Stimulated activated CD4-positive, alpha-beta T cell treated with anti-CD3 and anti-CD28 coated beads, TNF-alpha, amount 100 ng/mL, for 24 hours (primary cell): ENCODE measurements around the gene FBLN2.

Experiments used
- DNase-seq, 3 experiments: peaks; one replicate each; pipeline ENCODE4 v3.0.0-alpha.2; 2020; ENCODE audit warnings: low read depth in 3 of 3

Gene FBLN2

DNA sequence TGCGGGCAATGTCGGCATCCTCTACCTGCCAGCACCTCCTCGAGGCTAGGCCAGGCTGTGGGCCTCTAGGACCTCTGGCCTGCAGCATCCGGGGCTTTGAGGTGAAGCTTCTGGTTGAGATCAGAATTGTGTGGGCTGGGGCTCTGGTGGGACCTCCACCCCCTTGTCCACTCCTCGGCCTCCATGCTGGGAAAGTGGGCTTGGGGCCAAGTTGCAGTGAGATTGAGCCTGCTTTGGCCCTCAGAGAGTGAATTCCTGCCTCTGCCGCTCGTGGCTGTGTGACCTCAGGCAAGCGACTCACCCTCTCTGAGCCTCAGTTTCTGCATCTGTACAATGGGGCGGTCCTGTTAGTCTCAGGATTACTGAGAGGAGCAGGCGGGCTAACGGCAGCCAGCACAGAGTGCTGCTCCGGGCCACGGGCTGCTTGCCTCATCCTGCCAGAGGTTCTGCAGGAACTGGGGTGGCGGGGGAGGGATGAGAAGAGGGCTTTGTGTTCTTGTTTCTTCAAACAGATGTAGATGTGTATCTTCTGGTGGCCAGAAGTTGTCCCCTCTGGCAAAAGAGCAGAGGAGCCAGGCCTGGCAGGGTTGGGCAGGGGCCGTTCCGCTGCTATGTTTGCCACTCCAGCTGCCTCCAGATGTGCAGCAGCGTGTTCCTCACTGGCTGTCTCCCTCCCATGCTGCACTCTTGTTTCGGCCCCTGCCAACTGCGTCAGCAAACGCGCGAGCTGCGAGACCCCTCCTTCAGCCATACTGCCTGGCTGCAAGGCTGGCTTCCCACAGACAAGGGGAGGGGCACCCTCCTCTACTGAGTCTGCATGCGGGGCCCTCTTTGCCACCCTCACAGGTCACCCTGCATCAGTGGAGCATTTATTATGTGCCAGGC is 33.7 kb downstream of the FBLN2 start:
- DNase-seq = no peak

GRCh38 chr3:13583251-13584180 is 34.6 kb downstream of the FBLN2 start:
- DNase-seq = no peak

DNA sequence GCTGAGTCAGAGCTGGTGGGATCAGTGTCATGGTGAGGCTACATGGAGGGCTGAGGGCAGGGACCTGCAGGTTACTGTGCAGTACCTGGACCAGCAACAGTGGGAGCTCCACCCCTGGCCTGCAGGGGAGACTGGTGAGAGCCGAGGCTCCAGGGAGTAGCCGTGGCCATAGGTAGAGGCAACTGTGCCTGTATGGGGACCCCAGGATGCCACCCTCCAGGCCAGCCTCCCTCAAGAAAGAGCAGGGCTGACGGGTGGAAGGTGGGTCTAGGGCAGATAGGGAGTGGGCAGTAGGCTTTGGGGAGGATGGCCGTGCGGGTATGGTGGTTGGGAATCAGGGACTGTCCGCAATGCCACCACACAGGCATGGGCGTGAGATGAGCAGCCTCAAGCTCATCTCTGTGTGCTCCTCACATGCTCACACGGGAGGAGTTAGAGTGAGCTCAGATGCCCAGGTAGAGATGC is 35.5 kb downstream of the FBLN2 start:
- no peak for DNase-seq

GRCh38 chr3:13584901-13585300 is 36.0 kb downstream of the FBLN2 start:
- no peak for DNase-seq

GRCh38 chr3:13587442-13587841 is 38.5 kb downstream of the FBLN2 start:
- DNase-seq = no peak

GRCh38 chr3:13588221-13588701 is 39.3 kb downstream of the FBLN2 start:
- no peak for DNase-seq

DNA sequence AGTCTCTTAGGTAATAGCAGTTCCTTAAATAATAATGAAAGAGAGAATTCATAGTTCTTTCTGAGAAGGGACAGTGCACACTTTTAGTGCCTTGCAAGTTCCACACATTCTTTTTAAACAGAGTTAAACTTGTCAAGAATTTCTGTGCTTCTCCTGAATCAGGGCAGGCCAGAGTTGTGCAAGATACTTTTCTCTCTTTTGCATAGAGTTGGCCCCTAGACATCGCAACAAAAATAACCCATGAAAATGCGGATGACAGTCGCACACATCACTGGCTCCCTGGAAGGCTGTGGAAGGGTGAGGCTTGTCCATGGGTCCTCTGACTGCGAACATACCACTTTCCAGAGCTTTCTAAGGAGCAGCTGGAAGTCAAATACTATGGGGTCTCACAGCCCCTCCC is 40.1 kb downstream of the FBLN2 start:
- DNase-seq = no peak

DNA sequence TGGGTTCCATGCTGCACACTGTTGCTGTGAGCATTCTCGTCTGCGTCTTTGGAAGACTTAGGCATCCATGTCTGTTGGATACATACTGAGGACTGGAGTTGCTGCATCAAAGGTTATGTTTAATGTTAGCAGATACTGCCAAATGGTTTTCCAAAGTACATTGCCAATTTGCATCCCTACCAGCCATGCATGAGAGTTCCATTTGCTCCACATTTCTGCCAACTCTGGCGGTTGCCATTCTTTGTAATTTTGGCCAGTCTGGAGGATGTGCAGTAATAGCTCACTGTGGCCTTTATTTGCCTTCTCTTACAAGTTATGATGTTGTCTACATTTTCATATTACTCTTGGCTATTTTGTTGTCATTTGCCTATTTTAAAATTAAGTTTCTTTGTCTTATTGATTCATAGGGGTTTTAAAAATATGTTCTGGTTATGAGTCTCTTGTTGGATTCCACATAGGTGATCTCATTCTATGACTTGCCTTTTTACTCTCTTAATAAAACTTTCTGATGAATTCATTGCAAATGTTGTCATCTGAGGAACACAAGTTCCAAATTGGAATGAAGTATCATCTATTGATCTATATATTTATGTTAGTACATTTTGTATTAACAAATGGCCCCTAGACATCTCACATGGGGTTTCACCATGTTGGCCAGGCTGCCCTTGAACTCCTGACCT is 42.1 kb downstream of the FBLN2 start:
- no peak for DNase-seq

DNA sequence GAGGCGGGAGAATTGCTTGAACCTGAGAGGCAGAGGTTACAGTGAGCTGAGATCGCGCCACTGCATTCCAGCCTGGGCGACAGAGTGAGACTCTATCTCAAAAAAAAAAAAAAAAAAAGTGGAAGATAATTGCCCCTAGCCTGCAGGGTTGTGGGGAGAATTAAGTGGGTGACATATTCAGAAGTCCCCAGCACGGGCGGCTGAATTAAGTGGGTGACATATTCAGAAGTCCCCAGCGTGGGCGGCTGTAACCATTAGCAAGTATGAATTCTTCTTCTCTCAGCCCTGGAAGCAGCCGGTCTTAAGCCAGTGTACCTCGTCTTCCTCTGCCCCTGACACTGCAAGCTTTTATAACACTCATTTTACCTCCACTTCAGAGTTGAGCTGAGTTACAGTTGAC is 44.7 kb downstream of the FBLN2 start:
- no peak for DNase-seq

GRCh38 chr3:13594146-13594545 is 45.2 kb downstream of the FBLN2 start:
- DNase-seq = no peak

- no peak for DNase-seq
Measured at GRCh38 chr3:13594991-13595421, 46.1 kb downstream of the FBLN2 start.

- no peak for DNase-seq
Measured at GRCh38 chr3:13595485-13595884, 46.6 kb downstream of the FBLN2 start.

DNA sequence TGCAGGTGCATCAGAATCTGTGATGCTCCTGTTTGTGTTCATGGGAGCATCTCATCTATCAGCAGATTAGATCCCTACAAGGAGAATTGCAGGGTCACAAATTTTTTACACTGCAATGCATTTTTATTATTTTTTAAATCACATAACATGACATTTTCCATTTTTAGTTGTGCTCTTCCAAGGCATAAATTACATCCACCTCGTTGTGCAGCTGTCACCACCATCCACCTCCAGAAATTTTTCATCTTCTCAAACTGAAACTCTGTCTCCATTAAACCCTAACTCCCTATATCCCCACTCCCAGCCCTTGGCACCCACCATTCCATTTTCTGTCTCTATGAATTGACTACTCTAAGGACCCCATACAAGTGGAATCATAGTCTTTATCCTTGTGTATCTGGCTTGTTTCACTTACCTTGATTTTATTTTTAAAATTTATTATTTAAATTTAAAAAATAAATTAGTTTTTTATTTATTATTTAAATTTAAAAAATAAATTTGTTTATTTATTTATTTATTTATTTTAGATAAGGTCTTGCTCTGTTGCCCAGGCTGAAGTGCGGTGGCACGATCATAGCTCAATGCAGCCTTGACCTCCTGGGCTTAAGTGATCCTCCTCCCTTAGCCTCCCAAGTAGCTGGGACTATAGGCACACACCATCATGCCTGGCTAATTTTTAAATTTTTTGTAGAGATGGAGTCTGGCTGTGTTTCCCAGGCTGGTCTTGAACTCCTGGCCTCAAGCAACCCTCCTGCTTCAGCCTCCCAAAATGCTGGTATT is 47.7 kb downstream of the FBLN2 start:
- DNase-seq = no peak

DNA sequence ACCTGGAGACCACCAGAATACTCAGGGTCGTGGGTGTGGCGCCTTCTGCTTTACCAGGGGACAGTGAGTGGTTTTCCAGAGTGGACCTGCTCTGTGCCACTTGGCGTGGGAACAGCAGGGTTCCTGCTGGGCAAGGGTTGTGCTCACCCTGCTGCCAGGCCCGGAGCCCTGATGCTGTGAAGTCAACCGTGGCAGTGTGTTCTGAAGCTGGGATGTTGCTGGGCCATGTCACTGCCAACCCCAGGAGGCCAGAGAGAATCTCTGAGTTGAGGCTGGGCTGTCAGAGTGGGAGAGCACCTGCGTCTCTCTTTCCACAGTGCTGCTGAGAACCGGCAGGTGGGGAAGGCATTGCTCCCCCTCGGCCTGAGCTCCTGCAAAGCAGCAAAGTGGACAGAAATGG is 48.7 kb downstream of the FBLN2 start:
- DNase-seq = no peak

DNA sequence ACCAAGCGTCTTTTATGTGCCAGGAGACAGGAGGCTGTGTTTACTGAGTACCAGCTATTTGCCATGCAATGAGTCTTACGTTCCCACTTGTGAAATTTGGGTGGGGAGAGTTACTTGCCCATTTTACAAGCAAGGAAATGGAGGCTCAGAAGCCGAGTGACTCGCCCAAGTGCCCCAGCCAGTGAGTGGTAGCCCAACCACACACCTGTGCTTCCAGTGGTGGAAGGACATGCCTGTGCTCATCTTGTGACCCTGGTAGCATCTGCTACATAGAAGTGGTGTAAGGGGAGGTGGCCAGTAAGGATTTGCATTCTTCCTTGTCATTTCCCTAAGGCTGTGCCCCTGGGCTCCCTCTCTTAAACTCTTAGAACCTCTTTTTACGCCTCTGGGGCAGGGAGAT is 49.3 kb downstream of the FBLN2 start:
- DNase-seq = no peak

GRCh38 chr3:13598926-13599886 is 50.3 kb downstream of the FBLN2 start:
- no peak for DNase-seq

DNA sequence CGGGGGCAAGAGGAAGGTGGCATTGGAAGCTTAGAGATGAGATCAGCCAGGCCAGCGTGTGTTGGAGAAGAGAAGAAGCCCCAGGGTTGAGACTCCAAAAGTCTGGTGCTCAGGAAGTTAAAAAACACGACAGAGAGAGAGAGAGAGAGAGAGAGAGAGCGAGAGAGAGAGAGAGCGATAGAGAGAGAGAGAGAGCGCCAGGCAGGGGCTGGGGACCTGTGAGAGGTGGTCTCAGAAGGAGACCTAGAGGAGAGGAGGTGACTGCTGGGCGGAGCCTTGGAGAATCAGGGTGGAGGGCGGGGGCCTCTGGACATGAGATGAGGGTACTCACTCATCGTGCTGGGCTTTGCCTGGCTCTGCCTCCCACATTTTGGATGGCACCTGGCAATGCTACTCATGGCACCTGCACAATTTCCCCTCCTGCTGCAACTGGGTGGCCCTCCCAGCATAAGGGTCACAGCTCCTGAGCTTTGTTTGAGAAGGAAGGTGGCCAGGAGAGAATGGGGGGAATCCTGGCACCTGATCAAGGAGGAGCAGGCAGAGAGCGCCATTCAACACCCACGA is 51.0 kb downstream of the FBLN2 start:
- DNase-seq = no peak

DNA sequence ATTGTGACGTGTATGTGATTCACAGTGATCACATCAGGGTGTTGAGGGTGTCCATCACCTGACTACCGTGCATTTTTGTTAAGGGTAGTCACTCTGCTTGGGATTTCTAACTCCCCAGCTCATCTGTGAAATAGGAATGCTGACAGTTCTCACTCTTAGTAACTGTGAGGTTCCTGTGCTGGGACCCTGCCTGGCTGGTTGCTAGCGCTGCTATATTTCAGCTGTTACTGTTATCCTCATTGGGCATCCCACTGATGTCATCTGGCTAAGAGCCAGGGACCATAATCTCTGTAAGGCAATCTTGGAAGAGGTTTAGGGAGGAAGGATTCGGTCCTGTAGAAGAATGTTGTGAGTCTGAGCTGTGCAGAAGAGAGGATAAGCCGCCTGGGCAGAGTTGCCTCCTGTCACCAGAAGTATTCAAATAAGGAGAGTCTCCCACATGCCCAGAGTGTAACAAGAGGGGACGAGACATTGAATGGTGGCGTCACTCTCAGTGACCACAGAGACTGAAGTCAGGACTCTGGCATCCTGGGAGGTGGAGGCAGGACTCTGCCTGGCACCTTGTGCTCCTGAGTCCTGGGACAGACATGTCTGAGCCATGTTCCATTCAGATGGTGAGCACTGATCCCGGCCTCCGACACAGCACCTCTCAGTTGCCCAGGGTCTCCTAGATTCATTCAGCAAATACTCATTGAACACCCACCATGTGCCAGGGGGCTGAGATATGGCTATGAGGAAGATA is 52.2 kb downstream of the FBLN2 start:
- DNase-seq = no peak

DNA sequence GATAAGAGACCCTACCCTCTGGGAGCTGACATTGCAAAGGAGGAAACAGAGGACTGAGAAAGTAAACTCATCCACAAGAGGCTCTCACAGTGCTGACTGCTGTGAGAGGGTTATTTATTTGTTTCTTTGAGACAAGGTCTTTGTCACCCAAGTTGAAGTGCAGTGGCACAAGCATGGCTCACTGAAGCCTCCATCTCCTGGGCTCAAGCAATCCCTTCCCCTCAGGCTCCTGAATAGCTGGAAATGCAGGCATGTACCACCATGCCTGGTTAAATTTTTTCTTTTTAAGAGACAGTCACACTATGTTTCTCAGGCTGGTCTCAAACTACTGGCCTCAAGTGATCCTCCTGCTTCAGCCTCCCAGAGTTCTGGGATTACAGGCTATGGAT is 52.8 kb downstream of the FBLN2 start:
- DNase-seq = no peak
